Right atrium auricular region (tissue), 2 donors: Measurements from ENCODE around the gene EEF1A2. TPM values are rescaled to one million over a fixed set of nuclear protein-coding genes. Genes with fewer than 3 reads are reported as not detected.

Source experiments
- DNase-seq: peaks from one replicate; pipeline ENCODE4 v3.0.0-alpha.2; 2019; ENCODE audit warnings: low spot score
- H3K27ac ChIP-seq, 2 donors: fragments of 200-600 bp; sonication (generic); 1 replicate in 1 of 2; 2 replicates in 1 of 2; pipeline ENCODE4 v1.5.1; 2016 to 2019
- H3K27me3 ChIP-seq, 2 donors: fragments of 200-600 bp; sonication (generic); one replicate each; pipeline versions ENCODE4 v1.5.1 to v1.6.0; 2017 to 2019
- H3K36me3 ChIP-seq: fragments of 200-600 bp; sonication (generic); one replicate; pipeline ENCODE4 v1.5.1; 2016
- H3K4me1 ChIP-seq, 2 donors: fragments of 200-600 bp; sonication (generic); one replicate each; pipeline versions ENCODE4 v1.5.1 to v1.6.0; 2017 to 2019
- H3K4me3 ChIP-seq, 2 donors: fragments of 200-600 bp; sonication (generic); 1 replicate in 1 of 2; 2 replicates in 1 of 2; pipeline ENCODE4 v1.5.1; 2017 to 2019; ENCODE audit warnings: mild to moderate bottlenecking in 1 of 2, moderate library complexity in 1 of 2
- H3K9me3 ChIP-seq, 2 donors: fragments of 200-600 bp; sonication (generic); one replicate each; pipeline ENCODE4 v1.5.1; 2019
- CTCF ChIP-seq, 2 donors: fragments of 200-600 bp; sonication (generic); IDR thresholded peaks; one replicate each; pipeline ENCODE4 v1.5.1; 2019; ENCODE audit warnings: antibody characterized with exemption in 2 of 2
- total RNA-seq, 2 donors: library from RNA; depleted of rRNA; stranded (reverse); fragments of >200 nt; gene quantifications; one replicate each; pipeline ENCODE4 v1.1.0, GENCODE V29; 2016

The EEF1A2 gene
- total RNA-seq, 2 donors from 2014 or later, result 797 to 886 TPM

GRCh38 chr20:63477944-63478343 is 20.9 kb downstream of the EEF1A2 start:
- TF ChIP-seq CTCF (IDR thresholded peaks at IDR 0.05), result no peak
- Histone ChIP-seq H3K36me3 (no peaks in the 10 kb centered on the region), H3K27ac (no peak overlapping the region), H3K4me1 (peaks cover 0 to 5% of the 10 kb centered on the region in 2 donors), H3K9me3 (no peaks in the 10 kb centered on the region), H3K4me3 (no peak overlapping the region), H3K27me3 (peaks cover 7 to 22% of the 10 kb centered on the region in 2 donors)
- DNase-seq, result no peak

DNA sequence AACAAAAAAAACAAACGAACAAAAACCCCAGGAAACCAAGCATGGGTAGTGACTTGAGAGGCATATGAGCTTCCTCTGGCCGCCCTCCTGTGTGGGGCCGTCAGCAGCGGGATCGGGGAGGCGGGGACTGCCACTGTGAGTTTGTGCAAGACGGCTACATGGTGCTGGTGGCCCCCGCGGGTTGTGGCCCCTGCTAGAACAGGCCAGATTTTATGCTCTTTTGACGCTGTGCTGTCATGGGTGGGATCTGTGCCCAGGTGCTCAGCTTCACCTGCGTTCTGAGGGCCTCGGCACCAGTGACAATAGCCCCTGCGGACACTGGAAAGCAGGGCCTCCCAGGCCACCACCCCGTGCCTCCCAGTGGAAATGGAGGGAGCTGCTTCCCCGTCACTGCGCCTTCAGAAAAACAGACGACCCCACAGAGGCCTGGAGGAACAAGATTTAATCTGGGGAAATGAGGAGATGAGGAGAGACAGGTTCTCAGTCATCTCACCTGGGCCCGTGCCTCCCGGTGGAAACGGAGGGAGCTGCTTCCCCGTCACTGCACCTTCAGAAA is 21.7 kb downstream of the EEF1A2 start:
- H3K4me1 ChIP-seq, result peaks cover 0 to 2% of the 10 kb centered on the region in 2 donors
- H3K27me3 ChIP-seq, result peaks cover 7 to 24% of the 10 kb centered on the region in 2 donors
- H3K27ac ChIP-seq, result no peak overlapping the region
- H3K36me3 ChIP-seq, result no peaks in the 10 kb centered on the region
- no peak for TF ChIP-seq CTCF (IDR thresholded peaks at IDR 0.05)
- no peaks in the 10 kb centered on the region for H3K9me3 ChIP-seq
- DNase-seq, result no peak
- H3K4me3 ChIP-seq, result no peak overlapping the region

- peaks cover 0 to 12% of the 10 kb centered on the region in 2 donors for H3K4me1 ChIP-seq
- H3K9me3 ChIP-seq, result no peaks in the 10 kb centered on the region
- H3K27me3 ChIP-seq, result peaks cover 17 to 36% of the 10 kb centered on the region in 2 donors
- TF ChIP-seq CTCF (IDR thresholded peaks at IDR 0.05), result no peak
- DNase-seq, result no peak
- no peak overlapping the region for H3K4me3 ChIP-seq
- no peak overlapping the region for H3K27ac ChIP-seq
- H3K36me3 ChIP-seq, result no peaks in the 10 kb centered on the region
These were observed 23.7 kb downstream of the EEF1A2 start for GRCh38 chr20:63475209-63475608.

DNA sequence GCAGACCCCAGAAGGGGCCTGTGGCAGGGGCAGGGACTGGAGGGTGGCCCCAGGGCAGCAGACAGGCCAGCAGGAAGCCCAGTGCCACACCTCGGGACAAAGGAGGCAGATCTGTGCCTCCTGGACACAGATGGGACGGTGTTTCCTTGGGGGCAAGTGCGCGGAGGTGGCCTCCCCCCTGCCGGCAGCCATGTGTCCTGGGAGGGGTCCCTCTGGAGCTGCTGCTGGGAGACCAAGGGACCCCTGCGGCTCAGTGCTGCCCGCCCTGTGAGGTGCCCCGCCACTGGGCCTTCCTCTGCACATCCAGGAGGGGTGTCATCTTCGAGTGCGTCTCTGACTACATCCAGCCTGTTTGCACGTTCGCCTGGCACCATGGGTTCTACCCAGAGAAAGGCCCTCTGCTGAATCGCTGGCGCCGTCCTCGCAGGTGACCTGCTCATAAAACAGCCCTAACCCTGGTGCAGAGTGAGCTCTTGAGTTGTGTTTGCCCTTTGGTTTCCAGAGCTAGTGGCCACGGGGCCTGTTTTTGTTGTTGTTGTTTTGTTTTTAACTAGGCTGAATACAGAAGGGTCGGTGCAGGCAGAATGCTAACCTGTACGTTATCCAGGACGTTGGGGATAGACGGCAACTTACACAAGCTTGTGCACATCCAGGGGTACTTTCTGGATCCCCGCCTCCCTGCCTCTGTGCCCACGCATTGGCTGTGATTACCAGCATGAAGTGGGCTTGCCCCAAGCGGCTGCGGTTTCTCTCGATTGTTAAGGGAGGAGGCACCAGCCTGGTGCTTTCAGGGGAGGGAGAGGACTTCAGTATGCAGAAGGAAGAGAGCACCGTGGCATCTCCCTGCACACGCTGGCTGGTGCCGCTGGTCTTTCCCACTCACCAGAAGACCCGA is 25.1 kb downstream of the EEF1A2 start:
- H3K9me3 ChIP-seq, result no peaks in the 10 kb centered on the region
- no peak overlapping the region for H3K4me3 ChIP-seq
- peaks cover 17 to 36% of the 10 kb centered on the region in 2 donors for H3K27me3 ChIP-seq
- no peak overlapping the region for H3K27ac ChIP-seq
- TF ChIP-seq CTCF (IDR thresholded peaks at IDR 0.05), result no peak
- no peak for DNase-seq
- no peaks in the 10 kb centered on the region for H3K36me3 ChIP-seq
- H3K4me1 ChIP-seq, result peaks cover 0 to 12% of the 10 kb centered on the region in 2 donors

DNA sequence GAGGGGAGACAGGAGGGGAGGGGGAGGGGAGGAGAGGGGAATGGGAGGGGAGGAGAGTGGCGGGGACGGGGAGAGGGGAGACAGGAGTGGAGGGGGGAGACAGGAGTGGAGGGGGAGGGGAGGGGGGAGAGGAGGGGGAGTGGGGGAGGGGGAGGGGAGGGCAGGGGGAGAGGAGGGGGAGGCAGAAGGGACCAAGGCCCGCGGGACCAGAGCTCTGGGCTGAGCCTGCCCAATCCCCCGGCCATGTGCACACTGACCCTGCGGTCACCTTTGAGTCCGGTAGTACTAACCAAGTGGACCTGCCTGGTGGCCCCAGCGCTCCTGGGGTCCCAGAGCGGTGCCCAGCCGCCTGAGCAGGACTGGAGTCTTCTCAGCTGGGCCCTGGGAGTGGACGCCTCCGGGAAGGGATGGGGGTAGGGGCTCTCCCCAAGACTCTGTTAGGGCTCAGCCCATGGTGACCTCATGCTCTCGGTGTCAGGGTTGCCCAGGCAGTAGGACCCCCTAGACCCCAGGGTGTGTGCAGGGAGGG is 26.0 kb downstream of the EEF1A2 start:
- Histone ChIP-seq H3K4me3 (no peak overlapping the region), H3K27me3 (peaks cover 17 to 36% of the 10 kb centered on the region in 2 donors), H3K4me1 (peaks cover 0 to 12% of the 10 kb centered on the region in 2 donors), H3K9me3 (no peaks in the 10 kb centered on the region), H3K27ac (no peak overlapping the region), H3K36me3 (no peaks in the 10 kb centered on the region)
- no peak for DNase-seq
- no peak for TF ChIP-seq CTCF (IDR thresholded peaks at IDR 0.05)
